GM19238 (cell line): ENCODE data around the gene GRXCR1.

ENCODE experiments used
- DNase-seq: peaks from one replicate; pipeline ENCODE4 v3.0.0; 2011; ENCODE audit warnings: low spot score; ENCODE audit not compliant: insufficient read length

GRXCR1 gene

DNA sequence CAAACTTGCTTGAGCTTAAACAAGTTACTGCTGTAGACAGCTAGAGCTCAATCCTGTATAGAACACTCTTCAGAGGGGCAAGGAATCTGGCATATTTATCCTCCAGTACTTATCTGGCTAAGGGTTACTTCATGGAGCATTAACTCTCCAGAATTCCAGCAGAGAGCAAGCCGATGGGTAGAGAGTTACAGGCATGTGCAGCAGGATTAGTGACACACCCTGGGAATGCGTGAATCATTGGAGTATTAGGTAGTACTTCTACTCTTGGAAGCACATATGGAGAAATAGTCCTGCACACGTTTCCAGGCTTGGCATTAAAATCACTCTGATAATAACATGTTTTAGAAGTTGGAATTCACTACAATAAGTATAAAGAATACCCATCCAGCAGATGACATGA lies 35.4 kb downstream of the GRXCR1 start:
- no peak for DNase-seq

DNA sequence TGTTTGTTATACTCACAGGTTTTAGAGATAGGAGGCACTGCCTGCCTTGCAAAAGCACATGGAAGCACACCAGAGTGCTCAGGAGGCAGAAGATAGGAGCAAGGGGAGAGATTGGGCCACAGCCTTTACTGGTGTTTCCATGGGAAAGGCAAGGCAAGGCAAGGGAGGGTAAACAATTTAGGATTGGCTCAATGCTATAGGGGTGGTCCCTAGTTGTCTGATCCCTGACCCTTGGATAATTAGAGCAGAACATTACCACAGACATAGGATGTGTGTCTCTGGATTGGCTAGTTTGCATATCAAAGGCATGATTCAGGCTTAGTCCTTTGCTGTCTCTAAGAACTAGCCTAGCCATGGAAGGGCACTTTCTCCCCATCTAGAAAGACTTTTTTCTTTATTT lies 36.1 kb downstream of the GRXCR1 start:
- no peak for DNase-seq

- DNase-seq, result no peak
These were observed 49.7 kb downstream of the GRXCR1 start for GRCh38 chr4:42942216-42942615.

- DNase-seq, result no peak
These were observed 53.4 kb downstream of the GRXCR1 start for GRCh38 chr4:42945874-42946273.

GRCh38 chr4:42953321-42953720 lies 60.8 kb downstream of the GRXCR1 start:
- no peak for DNase-seq

GRCh38 chr4:42954963-42955669 lies 62.6 kb downstream of the GRXCR1 start:
- no peak for DNase-seq

- DNase-seq, result no peak
These were observed 63.4 kb downstream of the GRXCR1 start for GRCh38 chr4:42955746-42956505.

DNA sequence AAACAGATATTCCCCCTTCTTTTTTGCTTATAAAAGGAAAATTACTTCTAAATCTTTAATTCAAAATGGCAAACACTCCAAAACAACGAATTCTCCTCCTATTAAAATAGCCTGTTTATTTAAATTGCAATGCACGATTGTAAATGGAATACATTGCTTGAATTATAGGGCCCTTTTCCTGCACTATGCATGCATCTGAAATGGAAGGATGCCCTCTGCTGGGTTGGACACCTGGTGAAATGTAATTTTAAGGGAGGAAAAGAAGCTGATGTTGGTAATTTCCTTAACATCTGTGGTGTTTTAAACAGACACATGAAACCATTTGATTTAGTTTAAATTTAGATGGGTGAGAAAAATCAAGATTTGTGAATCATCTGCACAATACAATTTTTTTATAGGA lies 72.8 kb downstream of the GRXCR1 start:
- no peak for DNase-seq

DNA sequence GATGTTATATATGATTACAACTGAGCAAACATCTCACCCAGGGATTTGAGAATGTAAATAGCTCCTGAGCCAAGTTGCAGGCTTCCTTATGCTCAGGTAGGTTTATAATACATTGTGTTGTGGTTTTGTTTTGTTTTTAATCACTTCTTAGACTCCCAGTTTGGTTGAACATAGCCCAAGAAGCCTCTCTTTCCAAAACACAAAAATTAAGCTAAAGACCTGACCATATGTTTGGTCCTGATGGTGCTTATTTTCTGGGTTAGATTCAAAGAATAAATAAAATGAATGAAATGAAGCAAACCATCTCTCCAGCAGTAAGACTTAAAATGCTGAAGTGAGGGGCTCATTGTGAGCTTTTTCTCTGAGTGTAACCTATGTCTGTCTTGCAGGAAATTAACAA lies 93.5 kb downstream of the GRXCR1 start:
- no peak for DNase-seq

- peak; percentile 7 for DNase-seq
These were observed 102.9 kb downstream of the GRXCR1 start for GRCh38 chr4:42995343-42995944.

DNA sequence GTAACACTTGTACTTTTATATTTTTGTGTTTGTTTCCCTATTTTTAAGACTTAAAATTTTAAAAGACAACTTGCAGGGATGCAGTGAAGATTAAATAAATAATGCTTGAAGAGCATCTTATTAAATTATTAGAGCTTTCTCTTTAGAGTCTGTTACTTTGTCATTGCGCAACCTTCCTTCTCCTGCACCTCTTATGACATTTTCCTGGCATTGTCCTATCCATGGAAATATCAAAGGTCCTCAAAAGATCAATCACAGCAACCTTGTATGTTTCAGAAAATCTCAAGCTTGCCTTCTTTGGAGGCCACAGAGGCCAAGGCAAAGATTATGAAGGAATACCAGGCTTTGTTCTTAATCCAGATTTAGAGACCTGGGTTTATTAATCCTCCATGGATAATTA lies 116.3 kb downstream of the GRXCR1 start:
- DNase-seq, result no peak

- no peak for DNase-seq
These were observed 121.7 kb downstream of the GRXCR1 start for GRCh38 chr4:43014256-43014655.

- no peak for DNase-seq
These were observed 149.1 kb downstream of the GRXCR1 start for GRCh38 chr4:43041632-43042031.

- DNase-seq, result no peak
These were observed 154.5 kb downstream of the GRXCR1 start for GRCh38 chr4:43047058-43047457.

DNA sequence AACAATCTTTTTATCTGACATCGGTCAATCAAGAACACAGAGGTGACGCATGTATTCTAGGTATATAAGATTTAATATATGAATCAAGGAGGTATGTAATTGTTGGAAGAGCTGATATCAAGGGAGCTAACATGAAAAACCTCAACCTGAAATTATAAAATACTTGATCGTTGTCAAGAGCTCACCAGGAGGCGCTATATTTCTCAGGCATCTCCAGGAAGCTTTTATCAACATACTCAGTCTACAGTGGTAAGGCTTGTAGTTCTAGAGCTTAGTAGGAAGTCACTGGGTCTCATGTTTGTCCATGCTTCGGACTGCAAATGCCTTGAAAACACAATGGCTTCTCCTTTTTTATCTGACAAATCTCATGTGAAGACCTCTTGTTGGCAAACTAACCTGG lies 156.1 kb downstream of the GRXCR1 start:
- DNase-seq, result no peak

- DNase-seq, result no peak
These were observed 156.8 kb downstream of the GRXCR1 start for GRCh38 chr4:43049326-43049725.

GRCh38 chr4:43066415-43066814 lies 173.9 kb downstream of the GRXCR1 start:
- DNase-seq, result no peak

- no peak for DNase-seq
These were observed 178.6 kb downstream of the GRXCR1 start for GRCh38 chr4:43071069-43071468.
